Myocyte (in vitro differentiated cells): ENCODE measurements around the gene ZNF80. TPM values are rescaled to one million over a fixed set of nuclear protein-coding genes. Genes with fewer than 3 reads are reported as not detected.
"Not testable (repeated sequence)": the region's sequence is repeated elsewhere in the genome, so short reads cannot be mapped to it uniquely, and the experiment has no call there.

ENCODE experiments used
- DNase-seq: peaks from one replicate; pipeline ENCODE4 v3.0.0-alpha.2; 2012; ENCODE audit warnings: low read depth
- polyA plus RNA-seq: library from polyadenylated mRNA; unstranded; fragments of >200 nt; gene quantifications from one replicate; pipeline ENCODE4 v1.2.1, GENCODE V29; 2012; ENCODE audit warnings: missing spikeins
- total RNA-seq: library from RNA; depleted of rRNA; stranded (reverse); fragments of >200 nt; gene quantifications from 2 replicates; pipeline ENCODE4 v1.2.3, GENCODE V29; 2014

The ZNF80 gene
- 0.10 TPM in 1 of 2 replicates, not detected in the other for total RNA-seq
- polyA plus RNA-seq = not detected

DNA sequence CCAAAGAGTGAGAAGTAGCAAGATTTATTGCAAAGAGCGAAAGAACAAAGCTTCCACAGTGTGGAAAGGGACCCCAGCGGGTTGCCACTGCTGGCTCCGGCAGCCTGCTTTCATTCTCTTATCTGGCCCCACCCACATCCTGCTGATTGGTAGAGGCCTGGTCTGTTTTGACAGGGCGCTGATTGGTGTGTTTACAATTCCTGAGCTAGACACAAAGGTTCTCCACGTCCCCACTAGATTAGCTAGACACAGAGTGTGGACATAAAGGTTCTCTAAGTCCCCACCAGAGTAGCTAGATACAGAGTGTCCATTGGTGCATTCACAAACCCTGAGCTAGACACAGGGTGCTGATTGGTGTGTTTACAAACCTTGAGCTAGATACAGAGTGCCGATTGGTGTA, at the start of gene ZNF80:
TSS of gene ZNF80 (minus strand) at position 101 of the 400 bp plus-strand sequence. CDS start 504 bp downstream, outside the sequence.
- not testable (repeated sequence) for DNase-seq

DNA sequence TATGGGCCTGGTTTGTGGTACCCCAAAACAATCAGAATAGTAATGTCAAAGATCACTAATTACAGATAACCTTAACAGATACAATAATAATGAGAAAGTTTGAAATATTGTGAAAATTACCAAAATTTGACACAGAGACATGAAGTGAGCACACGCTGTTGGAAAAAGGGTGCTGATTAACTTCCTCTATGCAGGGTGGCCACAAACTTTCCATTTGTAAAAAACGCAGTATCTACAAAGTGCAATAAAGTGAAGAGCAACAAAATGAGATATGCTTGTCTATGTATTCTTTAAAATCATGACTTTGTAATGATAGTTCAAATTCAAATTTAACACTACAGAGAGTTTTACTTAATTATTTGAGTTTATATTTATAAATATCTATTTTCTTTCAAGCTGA, 48.9 kb upstream of the ZNF80 start:
- no peak for DNase-seq

DNA sequence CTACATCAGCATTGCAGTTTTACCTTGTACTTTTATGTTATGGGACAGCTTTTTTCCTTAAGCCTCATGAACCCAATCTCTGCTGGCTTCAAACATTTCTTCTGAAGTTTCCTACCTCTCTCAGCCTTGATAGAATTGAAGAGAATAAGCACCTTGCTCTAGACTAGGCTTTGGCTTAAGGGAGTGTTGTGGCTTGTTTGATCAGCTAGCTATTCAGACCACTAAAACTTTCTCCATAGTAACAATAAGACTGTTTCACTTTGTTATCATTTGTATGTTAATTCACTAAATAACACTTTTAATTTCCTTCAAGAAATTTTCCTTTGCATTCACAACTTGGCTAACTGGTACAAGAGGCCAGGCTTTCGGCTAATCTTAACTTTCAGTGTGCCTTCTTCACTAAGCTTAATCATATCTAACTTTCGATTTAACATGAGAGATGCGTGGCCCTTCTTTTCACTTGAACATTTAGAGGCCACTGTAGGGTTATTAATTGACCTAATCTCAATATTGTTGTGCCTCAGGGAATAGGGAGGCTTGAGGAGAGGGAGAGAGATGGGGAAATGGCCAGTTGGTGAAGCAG, 48.4 kb upstream of the ZNF80 start:
- DNase-seq = no peak

- DNase-seq = no peak
Measured at GRCh38 chr3:114284644-114285043, 47.3 kb upstream of the ZNF80 start.

DNA sequence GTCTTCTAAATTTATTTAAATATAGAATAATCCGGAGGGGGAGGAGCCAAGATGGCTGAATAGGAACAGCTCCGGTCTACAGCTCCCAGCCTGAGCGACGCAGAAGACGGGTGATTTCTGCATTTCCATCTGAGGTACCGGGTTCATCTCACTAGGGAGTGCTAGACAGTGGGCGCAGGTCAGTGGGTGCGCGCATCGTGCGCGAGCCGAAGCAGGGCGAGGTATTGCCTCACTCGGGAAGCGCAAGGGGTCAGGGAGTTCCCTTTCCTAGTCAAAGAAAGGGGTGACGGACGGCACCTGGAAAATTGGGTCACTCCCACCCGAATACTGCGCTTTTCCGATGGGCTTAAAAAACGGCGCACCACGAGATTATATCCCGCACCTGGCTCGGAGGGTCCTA, 39.5 kb upstream of the ZNF80 start:
- DNase-seq = not testable (repeated sequence)

GRCh38 chr3:114274929-114275328, 37.6 kb upstream of the ZNF80 start:
- DNase-seq = peak; percentile 60

DNA sequence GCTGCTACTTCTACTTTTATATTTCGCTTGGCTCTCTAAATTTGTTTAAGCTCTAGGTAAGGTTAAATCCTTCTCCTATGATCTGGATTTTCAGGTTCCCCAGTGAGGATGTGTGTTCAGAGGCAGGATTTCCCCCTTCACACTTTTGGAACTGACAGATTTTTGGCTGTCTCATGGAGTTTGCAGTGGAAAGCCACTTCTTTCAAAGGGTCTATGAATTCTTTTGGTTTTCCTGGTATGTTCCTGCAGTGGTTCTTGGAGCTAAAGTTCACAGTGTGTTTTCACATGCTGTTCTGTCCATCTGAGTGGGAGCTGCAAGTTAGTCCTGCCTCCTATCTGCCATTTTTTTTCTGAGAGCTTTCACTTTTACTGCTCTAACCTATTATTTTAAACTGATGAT, 34.9 kb upstream of the ZNF80 start:
- no peak for DNase-seq

DNA sequence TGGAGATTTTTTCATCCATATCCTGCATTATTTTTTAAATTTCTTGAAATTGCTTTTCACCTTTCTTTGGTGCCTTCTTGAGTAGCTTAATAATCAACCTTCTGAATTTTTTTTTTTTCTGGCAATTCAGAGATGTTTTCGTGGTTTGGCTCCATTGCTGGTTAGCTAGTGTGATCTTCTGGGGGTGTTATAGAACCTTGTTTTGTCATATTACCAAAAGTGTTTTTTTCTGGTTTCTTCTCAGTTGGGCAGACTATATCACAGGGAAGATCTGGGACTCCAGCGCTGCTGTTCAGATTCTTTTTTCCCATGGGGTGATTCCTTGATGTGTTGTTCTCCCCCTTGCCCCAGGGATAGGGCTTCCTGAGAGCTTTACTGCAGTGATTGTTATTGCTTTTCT, 32.6 kb upstream of the ZNF80 start:
- DNase-seq = no peak

- no peak for DNase-seq
Measured at GRCh38 chr3:114260152-114260551, 22.8 kb upstream of the ZNF80 start.

DNA sequence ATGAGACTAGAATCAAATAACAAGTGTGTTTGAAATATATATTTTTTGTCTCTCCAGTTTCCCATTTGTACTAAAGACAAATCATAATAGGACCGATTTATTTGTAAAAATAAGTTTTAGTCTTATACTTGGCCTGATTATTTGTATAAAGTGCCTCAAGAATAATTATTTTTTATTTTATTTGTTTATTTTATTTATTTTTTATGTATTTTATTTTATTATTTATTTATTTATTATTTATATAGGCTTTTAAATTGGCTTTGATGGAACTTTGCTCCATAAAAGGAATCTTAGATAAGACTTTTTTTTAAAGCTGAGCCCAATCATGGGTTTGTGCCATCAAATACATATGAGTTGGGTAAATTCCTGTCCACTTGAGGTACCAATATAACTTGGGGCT, 22.2 kb upstream of the ZNF80 start:
- no peak for DNase-seq

DNA sequence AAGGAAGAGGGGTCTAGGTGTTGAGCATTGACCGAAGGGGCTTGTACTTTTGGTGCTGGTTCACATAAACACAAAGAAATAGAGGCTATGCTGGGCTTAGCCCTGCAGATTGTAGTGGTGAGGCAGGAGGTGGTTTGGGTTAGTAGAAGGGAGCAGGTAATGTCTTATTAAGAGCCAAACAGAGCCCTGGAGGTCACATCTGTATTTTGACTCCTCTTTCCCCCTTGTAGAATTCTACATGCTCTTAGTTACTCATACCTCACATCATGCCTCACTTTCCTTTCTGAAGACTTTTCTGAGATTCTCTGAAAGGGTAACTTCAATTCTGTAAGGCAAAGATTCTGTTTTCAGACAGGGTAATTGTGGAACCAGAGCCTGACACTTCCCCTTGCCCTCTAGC, 16.1 kb upstream of the ZNF80 start:
- DNase-seq = no peak

DNA sequence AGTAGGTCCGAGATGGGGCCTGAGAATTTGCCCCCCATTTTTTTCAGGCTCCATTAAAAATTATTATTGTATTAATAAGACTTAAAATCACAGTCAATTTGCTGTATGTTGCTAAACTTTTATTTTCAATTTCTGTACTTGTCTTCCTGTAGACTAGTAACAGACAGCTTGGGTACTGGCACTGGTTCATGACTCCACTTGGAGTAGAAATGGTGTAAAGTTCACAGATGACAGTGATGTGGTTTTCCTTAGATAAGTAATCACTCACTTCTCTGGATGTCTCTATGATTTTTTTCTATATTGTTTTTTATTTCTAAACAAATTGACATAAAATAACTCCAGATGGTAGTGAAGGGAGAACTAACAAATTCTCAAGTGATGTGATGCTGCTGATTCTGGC, 15.6 kb upstream of the ZNF80 start:
- no peak for DNase-seq

- no peak for DNase-seq
Measured at GRCh38 chr3:114242947-114243346, 5.6 kb upstream of the ZNF80 start.

- DNase-seq = no peak
Measured at GRCh38 chr3:114241262-114241661, 3.9 kb upstream of the ZNF80 start.

DNA sequence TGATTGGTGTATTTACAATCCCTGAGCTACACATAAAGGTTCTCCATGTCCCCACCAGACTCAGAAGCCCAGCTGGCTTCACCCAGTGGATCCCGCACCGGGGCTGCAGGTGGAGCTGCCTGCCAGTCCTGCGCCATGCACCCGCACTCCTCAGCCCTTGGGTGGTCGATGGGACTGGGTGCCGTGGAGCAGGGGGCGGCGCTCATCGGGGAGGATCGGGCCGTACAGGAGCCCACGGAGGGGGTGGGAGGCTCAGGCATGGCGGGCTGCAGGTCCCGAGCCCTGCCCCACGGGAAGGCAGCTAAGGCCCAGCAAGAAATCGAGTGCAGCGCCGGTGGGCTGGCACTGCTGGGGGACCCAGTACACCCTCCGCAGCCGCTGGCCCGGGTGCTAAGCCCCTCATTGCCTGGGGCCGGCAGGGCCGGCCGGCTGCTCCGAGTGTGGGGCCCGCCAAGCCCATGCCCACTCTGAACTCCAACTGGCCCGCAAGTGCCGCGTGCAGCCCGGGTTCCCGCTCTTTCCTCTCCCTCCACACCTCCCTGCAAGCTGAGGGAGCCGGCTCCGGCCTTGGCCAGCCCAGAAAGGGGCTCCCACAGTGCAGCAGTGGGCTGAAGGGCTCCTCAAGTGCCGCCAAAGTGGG, 888 bp upstream of the ZNF80 start:
- DNase-seq = not testable (repeated sequence)

DNA sequence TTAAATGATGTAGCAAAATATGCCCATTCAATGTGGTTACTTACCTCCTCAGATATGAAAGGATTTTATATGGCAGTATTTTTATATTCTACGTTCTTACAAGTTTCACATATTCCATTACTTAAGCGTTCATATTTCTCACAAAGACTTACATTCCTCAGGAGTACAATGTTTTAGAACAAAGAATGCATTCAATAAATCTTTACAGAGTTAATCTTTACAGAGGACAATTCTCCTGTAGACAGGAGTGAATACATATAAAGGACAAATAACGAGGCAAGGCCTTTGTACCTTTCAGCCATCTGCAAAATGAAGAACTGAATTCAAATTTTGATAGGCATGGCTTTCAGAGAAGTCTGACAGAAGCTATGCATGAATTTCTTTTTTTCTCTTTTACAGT, 1.9 kb downstream of the ZNF80 start:
- no peak for DNase-seq

DNA sequence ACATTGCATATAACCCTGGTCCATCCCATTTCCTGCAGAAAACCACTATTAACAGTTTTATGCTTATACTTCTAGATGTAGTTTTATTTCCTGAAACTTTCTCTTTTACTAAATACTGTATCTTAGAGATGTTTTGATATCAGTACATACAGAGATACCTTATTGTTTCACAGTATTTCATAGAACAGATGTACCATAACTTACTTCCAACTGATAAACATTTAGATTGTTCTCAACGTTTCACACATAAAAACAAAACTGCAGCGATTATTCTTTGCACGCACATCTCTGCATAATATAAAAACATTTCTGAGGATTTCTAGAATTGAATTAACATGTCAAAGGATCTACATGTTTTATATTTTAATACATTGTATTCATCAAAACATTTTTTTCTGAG, 2.6 kb downstream of the ZNF80 start:
- no peak for DNase-seq

DNA sequence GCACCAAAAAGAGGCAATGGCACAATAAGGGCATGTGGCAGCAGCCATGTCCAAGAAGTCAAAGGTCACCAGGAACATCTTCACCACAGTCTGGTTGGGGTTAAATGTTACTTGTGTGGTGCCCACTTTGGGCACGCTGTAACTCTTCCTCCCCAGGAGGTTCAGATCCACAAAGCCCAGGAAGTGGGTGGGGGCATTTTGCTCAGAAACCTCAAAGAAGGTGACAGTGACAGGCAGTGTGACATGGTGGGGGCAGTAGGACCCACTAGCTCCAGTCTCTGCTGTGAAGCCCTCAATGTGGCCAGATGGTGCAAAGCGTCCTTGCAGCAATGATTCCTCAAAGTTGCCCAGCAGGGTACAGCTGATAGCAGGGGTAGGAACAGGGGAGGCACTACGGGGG, 5.8 kb downstream of the ZNF80 start:
- no peak for DNase-seq

DNA sequence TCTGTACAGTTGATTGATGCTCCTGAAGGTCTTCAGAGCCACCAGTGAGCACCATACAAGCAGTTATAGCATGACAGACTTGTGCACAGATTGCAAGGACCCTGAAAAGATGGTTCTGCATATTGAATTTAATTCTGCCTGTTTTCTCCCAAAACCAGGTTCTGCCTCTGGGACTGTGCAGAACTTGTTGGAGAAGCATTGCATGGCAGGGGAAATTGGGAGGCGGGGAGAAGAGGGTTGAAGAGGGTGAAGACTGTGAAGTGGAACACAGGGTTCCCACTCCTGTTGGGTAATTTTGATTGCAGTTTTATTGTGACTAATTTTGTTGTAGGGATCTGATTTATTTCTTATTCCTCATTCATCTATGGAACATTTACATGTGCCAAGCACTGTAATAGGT, 10.3 kb downstream of the ZNF80 start:
- no peak for DNase-seq

DNA sequence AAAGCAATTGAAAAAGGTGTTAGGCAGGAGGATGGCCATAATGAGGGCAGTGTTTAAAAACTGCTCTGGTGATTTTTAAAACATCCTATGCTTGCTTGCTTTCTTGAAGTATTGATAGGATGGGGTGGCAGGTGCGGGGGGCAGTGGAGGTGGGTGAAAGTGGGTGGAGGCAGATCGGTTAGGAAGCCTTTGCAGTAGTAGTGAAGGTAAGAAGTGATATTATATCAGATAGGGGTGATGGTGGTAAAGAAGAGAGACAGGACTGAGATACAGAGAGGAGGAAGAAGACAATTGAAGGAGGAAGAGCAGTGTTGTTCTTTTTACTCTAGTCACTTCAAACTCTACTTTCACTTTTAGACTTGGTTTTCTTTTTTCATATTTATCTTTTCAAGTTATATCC, 11.1 kb downstream of the ZNF80 start:
- DNase-seq = no peak

- DNase-seq = no peak
Measured at GRCh38 chr3:114223143-114223542, 14.2 kb downstream of the ZNF80 start.

- DNase-seq = no peak
Measured at GRCh38 chr3:114221881-114222264, 15.5 kb downstream of the ZNF80 start.

DNA sequence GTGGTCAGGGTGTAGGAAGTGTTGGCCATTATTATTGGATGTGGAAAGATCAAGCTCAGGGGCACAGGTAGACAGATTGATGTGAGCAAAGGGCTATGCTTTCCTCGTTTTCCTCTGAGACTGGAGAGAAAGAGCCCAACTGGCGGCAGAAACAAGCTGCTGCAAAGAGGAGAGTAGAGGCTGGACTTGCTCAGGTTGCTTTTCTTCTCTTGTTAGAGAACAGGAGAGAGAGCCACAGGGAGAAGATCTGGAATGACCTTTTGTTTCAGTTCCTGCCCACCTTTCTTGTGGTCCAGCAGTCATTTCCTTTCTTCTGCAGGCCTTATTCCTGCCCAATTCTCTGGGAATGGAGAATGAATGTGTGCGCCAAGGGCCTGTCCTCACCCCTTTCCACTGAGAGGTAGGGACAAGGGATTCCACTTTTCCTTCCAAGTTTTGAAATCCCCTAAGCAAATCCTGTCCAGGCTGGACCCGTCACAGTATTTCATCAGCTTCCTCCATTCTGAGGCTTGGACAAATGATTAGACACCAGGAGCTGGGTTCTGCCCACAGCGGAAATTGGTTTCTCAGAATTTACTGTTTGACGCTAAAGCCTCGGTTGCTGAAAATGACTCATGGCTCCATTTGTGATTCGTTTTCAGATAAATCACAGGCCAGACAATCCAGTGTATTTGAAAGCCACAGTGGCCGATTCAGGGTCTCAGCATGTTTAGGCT, 16.1 kb downstream of the ZNF80 start:
- DNase-seq = no peak
